Rectal smooth muscle tissue (tissue), 1 donor: ENCODE data around the gene OR2S2.
"Not testable (repeated sequence)": the region's sequence is repeated elsewhere in the genome, so short reads cannot be mapped to it uniquely, and the experiment has no call there.

Experiments
- H3K27ac ChIP-seq: one replicate; pipeline ENCODE4 v1.7.0; 2013; ENCODE audit warnings: low read depth, low read length, inconsistent platforms
- H3K27me3 ChIP-seq: one replicate; pipeline ENCODE4 v1.7.0; 2013; ENCODE audit warnings: low read length; ENCODE audit not compliant: control insufficient read depth, insufficient read depth
- H3K36me3 ChIP-seq: one replicate; pipeline ENCODE4 v1.7.0; 2013; ENCODE audit warnings: low read length; ENCODE audit not compliant: control insufficient read depth, insufficient read depth
- H3K4me1 ChIP-seq: one replicate; pipeline ENCODE4 v1.7.0; 2013; ENCODE audit warnings: low read length; ENCODE audit not compliant: control insufficient read depth, insufficient read depth
- H3K4me3 ChIP-seq: one replicate; pipeline ENCODE4 v1.7.0; 2013; ENCODE audit warnings: low read length
- H3K9ac ChIP-seq: one replicate; pipeline ENCODE4 v1.7.0; 2013; ENCODE audit warnings: low read length

Gene OR2S2

GRCh38 chr9:35958104-35958837 lies at the start of gene OR2S2:
Gene OR2S2 (minus strand): TSS chr9:35958154. CDS start chr9:35958098, 56 bp downstream.
- Histone ChIP-seq H3K36me3 (no peaks in the 10 kb centered on the region), H3K9ac (no peak within 1 kb of the TSS), H3K4me3 (no peak within 1 kb of the TSS), H3K27ac (no peak within 1 kb of the TSS), H3K27me3 (no peaks in the 10 kb centered on the region), H3K4me1 (peaks cover 10% of the 10 kb centered on the region)

- Histone ChIP-seq H3K4me3 (no peak overlapping the region), H3K9ac (no peak overlapping the region), H3K27ac (no peak overlapping the region), H3K4me1 (no peaks in the 10 kb centered on the region), H3K27me3 (no peaks in the 10 kb centered on the region), H3K36me3 (no peaks in the 10 kb centered on the region)
These were observed 49.4 kb upstream of the OR2S2 start for GRCh38 chr9:36007316-36007708.

GRCh38 chr9:36006549-36007315 lies 48.8 kb upstream of the OR2S2 start:
- H3K4me1 ChIP-seq: no peaks in the 10 kb centered on the region
- no peaks in the 10 kb centered on the region for H3K27me3 ChIP-seq
- H3K9ac ChIP-seq: no peak overlapping the region
- H3K4me3 ChIP-seq: no peak overlapping the region
- no peak overlapping the region for H3K27ac ChIP-seq
- no peaks in the 10 kb centered on the region for H3K36me3 ChIP-seq

GRCh38 chr9:36005891-36006290 lies 47.9 kb upstream of the OR2S2 start:
- Histone ChIP-seq H3K4me3 (peak overlapping the region; percentile 16), H3K9ac (no peak overlapping the region), H3K36me3 (no peaks in the 10 kb centered on the region), H3K27ac (no peak overlapping the region), H3K4me1 (no peaks in the 10 kb centered on the region), H3K27me3 (no peaks in the 10 kb centered on the region)

- Histone ChIP-seq H3K9ac (no peak overlapping the region), H3K27ac (no peak overlapping the region), H3K4me3 (no peak overlapping the region), H3K4me1 (no peaks in the 10 kb centered on the region), H3K27me3 (no peaks in the 10 kb centered on the region), H3K36me3 (no peaks in the 10 kb centered on the region)
These were observed 40.4 kb upstream of the OR2S2 start for GRCh38 chr9:35998333-35998732.

- not testable (repeated sequence) for H3K4me1 ChIP-seq, H3K4me3 ChIP-seq, H3K27ac ChIP-seq
These were observed 39.1 kb upstream of the OR2S2 start for GRCh38 chr9:35997016-35997415.

GRCh38 chr9:35996358-35996970 lies 38.5 kb upstream of the OR2S2 start:
- Histone ChIP-seq H3K4me3 (no peak overlapping the region), H3K27ac (no peak overlapping the region), H3K27me3 (peaks cover 2% of the 10 kb centered on the region), H3K9ac (no peak overlapping the region), H3K4me1 (no peaks in the 10 kb centered on the region), H3K36me3 (no peaks in the 10 kb centered on the region)

More at GRCh38 chr9:35997016-35997415, 39.1 kb upstream of the OR2S2 start:
- not testable (repeated sequence) for H3K36me3 ChIP-seq, H3K27me3 ChIP-seq, H3K9ac ChIP-seq

GRCh38 chr9:35994959-35995358 lies 37.0 kb upstream of the OR2S2 start:
- Histone ChIP-seq H3K36me3 (no peaks in the 10 kb centered on the region), H3K27ac (no peak overlapping the region), H3K27me3 (peaks cover 2% of the 10 kb centered on the region), H3K9ac (no peak overlapping the region), H3K4me1 (no peaks in the 10 kb centered on the region), H3K4me3 (no peak overlapping the region)

- Histone ChIP-seq H3K27ac (no peak overlapping the region), H3K4me1 (no peaks in the 10 kb centered on the region), H3K27me3 (peaks cover 2% of the 10 kb centered on the region), H3K9ac (no peak overlapping the region), H3K36me3 (no peaks in the 10 kb centered on the region), H3K4me3 (no peak overlapping the region)
These were observed 36.2 kb upstream of the OR2S2 start for GRCh38 chr9:35993976-35994720.

GRCh38 chr9:35993136-35993535 lies 35.2 kb upstream of the OR2S2 start:
- H3K27me3 ChIP-seq, H3K27ac ChIP-seq, H3K36me3 ChIP-seq, H3K4me1 ChIP-seq, H3K4me3 ChIP-seq, H3K9ac ChIP-seq: not testable (repeated sequence)

- H3K4me3 ChIP-seq: no peak overlapping the region
- no peak overlapping the region for H3K27ac ChIP-seq
- H3K36me3 ChIP-seq: no peaks in the 10 kb centered on the region
- H3K4me1 ChIP-seq: no peaks in the 10 kb centered on the region
- peaks cover 2% of the 10 kb centered on the region for H3K27me3 ChIP-seq
- H3K9ac ChIP-seq: no peak overlapping the region
These were observed 32.2 kb upstream of the OR2S2 start for GRCh38 chr9:35990155-35990554.

GRCh38 chr9:35984021-35984420 lies 26.1 kb upstream of the OR2S2 start:
- no peak overlapping the region for H3K4me3 ChIP-seq
- H3K9ac ChIP-seq: no peak overlapping the region
- H3K27me3 ChIP-seq: peaks cover 2% of the 10 kb centered on the region
- H3K36me3 ChIP-seq: no peaks in the 10 kb centered on the region
- H3K27ac ChIP-seq: no peak overlapping the region
- no peaks in the 10 kb centered on the region for H3K4me1 ChIP-seq
